SH-SY5Y (cell line): Measurements from ENCODE around the gene INTS7.

Experiments
- GATA2 ChIP-seq: IDR thresholded peaks from 2 replicates; pipeline ENCODE4 v1.6.1; 2011; ENCODE audit warnings: mild to moderate bottlenecking, low read depth, low read length
- GATA3 ChIP-seq: IDR thresholded peaks from 2 replicates; pipeline ENCODE4 v1.6.1; 2011; ENCODE audit warnings: low read depth, mild to moderate bottlenecking, low read length, moderate library complexity

GRCh38 chr1:211896958-211897357 lies 138.4 kb downstream of the INTS7 start:
- TF ChIP-seq GATA2 (no peak), GATA3 (no peak)
